ENCODE data around the gene ISYNA1.
"Not testable (repeated sequence)": the region's sequence is repeated elsewhere in the genome, so short reads cannot be mapped to it uniquely, and the experiment has no call there.

The ISYNA1 gene

GRCh38 chr19:18408053-18408476 is 29.9 kb downstream of the ISYNA1 start:
- peak; percentile 80 for DNase-seq
- in situ Hi-C loops (cut with MboI; ENCODE audit: low pct_unique_long_range_greater_than_20kb, low sequenced_read_pairs), result loop anchor here (10.0 kb wide), 1 partner anchor 53 kb away; no protein-coding TSS in a partner anchor

GRCh38 chr19:18406749-18407148 is 31.2 kb downstream of the ISYNA1 start:
- in situ Hi-C loops (cut with MboI; ENCODE audit: low pct_unique_long_range_greater_than_20kb, low sequenced_read_pairs), result loop anchor here (10.0 kb wide), 1 partner anchor 52 kb away; no protein-coding TSS in a partner anchor

DNA sequence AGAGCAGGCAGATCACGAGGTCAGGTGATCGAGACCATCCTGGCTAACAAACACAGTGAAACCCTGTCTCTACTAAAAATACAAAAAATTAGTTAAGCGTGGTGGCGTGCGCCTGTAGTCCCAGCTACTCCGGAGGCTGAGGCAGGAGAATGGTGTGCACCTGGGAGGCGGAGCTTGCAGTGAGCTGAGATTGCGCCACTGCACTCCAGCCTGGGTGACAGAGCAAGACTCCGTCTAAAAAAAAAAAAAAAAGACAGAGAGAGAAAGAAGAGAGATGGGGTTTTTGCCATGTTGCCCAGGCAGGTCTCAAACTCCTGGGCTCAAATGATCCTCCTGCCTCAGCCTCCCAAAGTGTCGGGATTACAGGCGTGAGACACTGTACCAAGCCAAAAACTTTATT is 32.2 kb downstream of the ISYNA1 start:
- in situ Hi-C loops (cut with MboI; ENCODE audit: low pct_unique_long_range_greater_than_20kb, low sequenced_read_pairs), result loop anchor here (10.0 kb wide), 1 partner anchor 51 kb away; no protein-coding TSS in a partner anchor
- not testable (repeated sequence) for DNase-seq

More at GRCh38 chr19:18406749-18407148, 31.2 kb downstream of the ISYNA1 start:
- no peak for DNase-seq

GRCh38 chr19:18402455-18403248 is 35.3 kb downstream of the ISYNA1 start:
- in situ Hi-C loops (cut with MboI; ENCODE audit: low pct_unique_long_range_greater_than_20kb, low sequenced_read_pairs), result loop anchor here (10.0 kb wide), 1 partner anchor 48 kb away; no protein-coding TSS in a partner anchor
- peak; percentile 48 for DNase-seq

- in situ Hi-C loops (cut with MboI; ENCODE audit: low pct_unique_long_range_greater_than_20kb, low sequenced_read_pairs), result loop anchor here (10.0 kb wide), 1 partner anchor 47 kb away; no protein-coding TSS in a partner anchor
- DNase-seq, result peak; percentile 99
These were observed 36.3 kb downstream of the ISYNA1 start for GRCh38 chr19:18401580-18402112.

DNA sequence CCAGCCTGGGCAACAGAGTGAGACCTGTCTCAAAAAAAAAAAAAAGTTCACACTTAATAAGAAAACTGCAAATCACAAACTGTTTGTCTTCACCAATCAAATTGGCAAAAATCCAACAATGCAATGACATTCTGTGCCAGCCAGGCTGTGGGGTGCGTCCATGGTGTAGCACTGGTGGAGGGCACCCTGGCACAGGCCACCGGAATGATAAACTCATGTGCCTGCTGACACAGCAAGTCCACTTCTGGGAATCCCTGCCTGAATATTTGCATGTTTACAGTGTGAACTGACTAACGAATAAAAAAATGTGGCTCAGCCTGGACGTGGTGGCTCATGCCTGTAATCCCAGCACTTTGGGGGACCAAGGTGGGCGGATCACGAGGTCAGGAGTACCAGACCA is 38.9 kb downstream of the ISYNA1 start:
- in situ Hi-C loops (cut with MboI; ENCODE audit: low pct_unique_long_range_greater_than_20kb, low sequenced_read_pairs), result no loop called here
- DNase-seq, result no peak

GRCh38 chr19:18397242-18398202 is 40.4 kb downstream of the ISYNA1 start, which contains the start of gene LRRC25:
Gene LRRC25 (minus strand): TSS chr19:18397622. CDS start chr19:18396963, 659 bp downstream.
- in situ Hi-C loops (cut with MboI; ENCODE audit: low pct_unique_long_range_greater_than_20kb, low sequenced_read_pairs), result no loop called here
- peak; percentile 85 for DNase-seq

DNA sequence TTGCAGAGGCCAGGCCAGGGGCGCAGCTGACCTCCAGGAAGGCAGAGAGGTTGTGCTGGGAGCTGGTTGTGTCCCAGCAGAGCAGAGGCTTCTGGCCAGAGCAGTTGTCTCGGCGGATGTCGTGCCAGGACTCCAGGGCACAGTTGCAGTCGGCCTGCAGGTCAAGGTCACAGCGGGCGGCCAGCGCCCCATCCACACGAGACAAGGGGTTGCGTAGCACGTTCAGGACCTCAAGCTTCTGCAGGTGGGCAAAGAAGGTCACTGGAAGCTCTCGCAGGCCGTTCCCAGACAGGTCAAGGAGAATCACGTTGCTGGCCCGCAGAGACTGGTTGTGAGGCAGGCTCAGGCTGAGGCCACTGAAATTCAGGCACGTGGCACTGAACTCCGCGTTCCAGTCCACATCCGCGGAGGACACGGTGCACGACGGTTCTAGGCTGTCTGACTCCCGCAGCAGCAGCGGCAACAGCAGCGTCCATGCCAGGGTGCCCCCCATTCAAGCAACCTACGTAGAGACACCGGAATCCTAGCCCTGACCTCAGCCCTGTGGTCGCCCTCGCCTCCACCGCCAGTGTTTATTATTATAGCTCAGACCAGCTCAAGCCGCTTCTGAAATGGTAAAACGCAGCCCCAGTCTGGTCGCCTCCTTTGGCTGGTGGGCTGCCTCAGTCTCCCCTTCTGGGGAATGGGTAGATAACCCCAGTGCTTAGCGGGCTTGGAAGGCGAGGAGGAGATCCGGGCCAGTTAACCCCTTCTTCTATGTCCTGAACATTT is 41.3 kb downstream of the ISYNA1 start:
- in situ Hi-C loops (cut with MboI; ENCODE audit: low pct_unique_long_range_greater_than_20kb, low sequenced_read_pairs), result no loop called here
- DNase-seq, result no peak

- in situ Hi-C loops (cut with MboI; ENCODE audit: low pct_unique_long_range_greater_than_20kb, low sequenced_read_pairs), result no loop called here
- no peak for DNase-seq
These were observed 44.1 kb downstream of the ISYNA1 start for GRCh38 chr19:18393836-18394235.

- in situ Hi-C loops (cut with MboI; ENCODE audit: low pct_unique_long_range_greater_than_20kb, low sequenced_read_pairs), result no loop called here
- no peak for DNase-seq
These were observed 45.0 kb downstream of the ISYNA1 start for GRCh38 chr19:18392926-18393325.

DNA sequence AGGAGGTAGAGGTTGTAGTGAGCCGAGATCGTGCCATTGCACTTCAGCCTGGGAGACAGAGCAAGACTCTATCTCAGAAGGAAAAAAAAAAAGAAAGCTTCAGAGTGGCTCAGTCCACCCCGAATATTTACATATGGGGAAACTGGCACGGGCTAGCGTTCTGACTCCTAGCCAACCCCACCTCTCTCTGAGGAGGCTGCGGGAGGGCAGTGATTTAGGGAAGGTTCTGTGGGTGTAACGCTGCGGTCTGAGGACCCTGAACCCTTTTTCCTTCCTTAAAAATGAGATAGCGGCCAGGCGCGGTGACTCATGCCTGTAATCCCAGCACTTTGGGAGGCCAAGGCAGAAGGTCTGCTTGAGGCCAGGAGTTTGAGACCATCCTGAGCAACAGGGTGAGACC is 45.5 kb downstream of the ISYNA1 start:
- in situ Hi-C loops (cut with MboI; ENCODE audit: low pct_unique_long_range_greater_than_20kb, low sequenced_read_pairs), result no loop called here

DNA sequence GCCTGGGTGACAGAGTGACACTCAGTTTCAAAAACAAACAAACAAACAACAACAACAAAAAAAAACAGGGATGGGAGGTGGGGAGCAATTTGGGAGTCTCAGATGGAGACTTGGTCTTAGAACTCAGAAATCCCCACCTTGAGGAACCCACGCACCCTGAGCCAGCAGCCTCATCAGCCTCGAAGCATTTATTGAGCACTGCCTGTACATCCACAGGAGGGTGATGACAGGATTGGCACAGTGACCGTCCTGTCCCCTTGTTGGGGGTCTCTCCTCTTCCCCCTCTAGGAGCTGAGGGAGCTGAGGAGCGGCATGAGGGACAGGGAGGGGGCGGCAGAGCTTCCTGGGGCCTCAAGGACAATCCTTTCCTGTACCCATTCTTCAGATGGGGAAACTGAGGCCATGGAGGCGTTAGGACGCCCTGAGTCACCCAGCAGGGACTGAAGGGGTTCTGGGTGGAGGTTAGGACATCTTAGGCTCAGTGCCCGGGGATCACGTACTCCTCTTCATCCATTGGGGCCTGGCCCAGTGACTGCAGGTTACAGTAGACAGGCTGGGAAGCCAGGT is 46.3 kb downstream of the ISYNA1 start:
- no peak for DNase-seq
- in situ Hi-C loops (cut with MboI; ENCODE audit: low pct_unique_long_range_greater_than_20kb, low sequenced_read_pairs), result no loop called here

More for the DNA sequence above, 45.5 kb downstream of the ISYNA1 start:
- DNase-seq, result peak; percentile 88

GRCh38 chr19:18390065-18390907 is 47.6 kb downstream of the ISYNA1 start:
- in situ Hi-C loops (cut with MboI; ENCODE audit: low pct_unique_long_range_greater_than_20kb, low sequenced_read_pairs), result no loop called here
- no peak for DNase-seq

DNA sequence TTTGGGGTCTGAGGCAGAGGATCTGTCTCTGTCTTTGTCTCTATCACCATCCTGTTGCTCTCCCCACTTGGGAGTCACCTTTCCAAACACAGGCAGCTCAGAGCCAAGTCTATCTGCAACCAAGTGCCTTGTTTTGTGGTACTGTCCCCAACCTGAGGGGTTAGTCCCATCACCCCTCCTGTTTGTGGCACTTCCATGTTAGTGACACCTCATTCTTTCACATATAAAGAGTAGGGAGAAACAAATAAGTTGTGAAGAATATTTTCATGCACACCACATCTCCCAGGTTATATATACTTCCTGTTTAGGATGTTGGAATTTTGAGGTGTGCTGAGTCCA is 48.2 kb downstream of the ISYNA1 start:
- in situ Hi-C loops (cut with MboI; ENCODE audit: low pct_unique_long_range_greater_than_20kb, low sequenced_read_pairs), result no loop called here
- DNase-seq, result no peak

DNA sequence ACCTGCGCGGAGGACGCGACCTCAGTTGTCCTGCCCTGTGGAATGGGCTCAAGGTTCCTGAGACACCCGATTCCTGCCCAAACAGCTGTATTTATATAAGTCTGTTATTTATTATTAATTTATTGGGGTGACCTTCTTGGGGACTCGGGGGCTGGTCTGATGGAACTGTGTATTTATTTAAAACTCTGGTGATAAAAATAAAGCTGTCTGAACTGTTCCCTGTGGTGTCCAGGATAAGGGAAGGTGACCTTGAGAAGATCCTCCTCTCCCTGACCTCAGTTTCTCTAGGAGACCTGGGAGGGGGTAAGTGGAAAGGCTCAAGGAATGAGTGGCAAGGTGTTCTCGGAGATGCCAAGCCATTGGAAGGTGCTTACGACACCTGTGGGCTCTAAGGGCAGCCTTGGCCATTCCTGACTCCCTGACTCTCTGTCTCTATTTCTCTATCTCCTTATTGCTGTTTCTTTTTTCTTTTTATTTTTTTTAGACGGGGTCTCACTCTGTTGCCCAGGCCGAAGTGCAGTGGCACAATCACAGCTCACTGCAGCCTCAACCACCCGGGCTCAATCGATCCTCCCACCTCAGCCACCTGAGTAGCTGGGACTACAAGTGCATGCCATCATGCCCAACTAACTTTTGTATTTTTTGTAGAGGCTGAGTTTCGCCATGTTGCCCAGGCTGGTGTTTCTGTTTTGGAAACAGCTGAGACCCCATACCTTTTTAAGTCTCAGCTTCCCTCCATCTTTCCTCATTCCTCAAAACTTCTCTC is 48.8 kb downstream of the ISYNA1 start:
- in situ Hi-C loops (cut with MboI; ENCODE audit: low pct_unique_long_range_greater_than_20kb, low sequenced_read_pairs), result no loop called here
- DNase-seq, result no peak

- DNase-seq, result peak; percentile 90
- in situ Hi-C loops (cut with MboI; ENCODE audit: low pct_unique_long_range_greater_than_20kb, low sequenced_read_pairs), result no loop called here
These were observed 49.6 kb downstream of the ISYNA1 start for GRCh38 chr19:18388100-18388959.

Measured in KBM-7 (cell line).